Measurements from ENCODE around the gene ZDHHC22.

The ZDHHC22 gene

DNA sequence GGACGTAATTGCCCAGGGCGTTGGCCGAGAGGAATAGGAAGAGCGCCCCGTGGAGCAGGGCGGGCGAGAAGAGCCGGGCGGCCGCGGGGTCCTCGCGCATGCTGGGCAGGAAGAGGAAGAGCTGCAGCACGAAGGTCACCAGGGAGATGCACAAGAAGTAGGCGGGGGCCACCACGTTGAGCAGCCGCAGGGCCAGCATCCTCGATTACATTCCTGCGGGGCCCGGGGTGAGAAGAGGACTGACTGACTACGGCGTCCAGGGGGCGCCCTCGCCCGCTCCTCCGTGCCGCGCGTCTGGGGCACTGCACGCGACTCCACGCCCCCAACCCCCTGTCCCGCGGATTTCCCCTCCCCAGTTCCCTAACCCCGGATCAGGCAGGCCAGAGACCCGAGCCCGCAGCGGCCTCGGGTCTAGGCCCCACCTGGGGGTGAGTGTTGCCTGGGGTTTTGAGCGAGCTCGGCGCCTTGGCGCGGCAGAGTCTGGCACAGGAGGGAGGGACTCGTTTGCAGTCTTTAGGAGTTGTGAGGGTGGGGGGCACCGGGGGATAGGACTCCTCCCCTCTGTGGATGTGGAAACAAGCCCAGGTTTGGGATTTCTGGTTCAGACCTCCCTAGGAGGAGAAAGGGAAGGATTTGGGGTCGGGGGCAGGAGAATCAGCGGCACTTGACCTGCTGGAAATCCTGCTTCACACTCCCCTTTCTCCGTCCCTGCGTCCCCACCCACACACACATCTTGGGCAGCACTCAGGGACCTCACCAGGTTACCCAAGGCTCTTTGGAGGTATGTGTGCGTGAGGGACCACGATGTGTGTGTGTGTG, 1.8 kb downstream of the ZDHHC22 start:
- H3K4me3 ChIP-seq (ENCODE audit: low read length): peak overlapping the region; percentile 72
- H3K9ac ChIP-seq (ENCODE audit: low read depth, low read length): peak overlapping the region; percentile 69; the same call in 1 of the 2 replicates
- H3K9me3 ChIP-seq (ENCODE audit: insufficient read depth, low read depth, low read length): no peaks in the 10 kb centered on the region
- H3K4me1 ChIP-seq (ENCODE audit: insufficient read depth, low read length): peaks cover 24% of the 10 kb centered on the region
- H3K27ac ChIP-seq (ENCODE audit: low read length): no peak overlapping the region
- peaks cover 43% of the 10 kb centered on the region for H3K36me3 ChIP-seq (ENCODE audit: insufficient read depth, low read depth, low read length)
- H3K27me3 ChIP-seq (ENCODE audit: insufficient read depth, low read length): peaks cover 44% of the 10 kb centered on the region

DNA sequence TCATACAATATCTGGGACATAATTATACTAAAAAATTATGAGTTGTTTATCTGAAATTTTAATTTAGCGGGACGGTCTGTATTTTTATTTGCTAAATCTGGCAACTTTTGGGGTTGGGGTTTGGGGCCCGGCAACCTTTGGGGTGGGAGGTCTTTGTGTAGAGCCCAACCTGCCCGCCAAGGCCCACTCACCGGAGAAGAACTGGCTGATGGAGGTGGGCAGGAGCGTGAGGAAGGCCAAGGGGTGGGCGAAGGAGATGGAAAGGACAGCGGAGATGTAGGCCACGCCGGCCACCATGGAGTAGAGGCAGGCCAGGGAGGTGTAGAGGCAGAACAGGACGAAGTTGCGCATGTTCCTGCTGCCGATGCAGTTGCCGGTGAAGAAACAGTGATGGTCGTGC, 2.6 kb downstream of the ZDHHC22 start:
- no peak overlapping the region for H3K27ac ChIP-seq (ENCODE audit: low read length)
- peak overlapping the region; percentile 72; the same call in 1 of the 2 replicates for H3K4me3 ChIP-seq (ENCODE audit: low read length)
- H3K4me1 ChIP-seq (ENCODE audit: insufficient read depth, low read length): peaks cover 17% of the 10 kb centered on the region
- H3K27me3 ChIP-seq (ENCODE audit: insufficient read depth, low read length): peaks cover 50% of the 10 kb centered on the region
- H3K9ac ChIP-seq (ENCODE audit: low read depth, low read length): no peak overlapping the region
- no peaks in the 10 kb centered on the region for H3K9me3 ChIP-seq (ENCODE audit: insufficient read depth, low read depth, low read length)
- H3K36me3 ChIP-seq (ENCODE audit: insufficient read depth, low read depth, low read length): peaks cover 46% of the 10 kb centered on the region

DNA sequence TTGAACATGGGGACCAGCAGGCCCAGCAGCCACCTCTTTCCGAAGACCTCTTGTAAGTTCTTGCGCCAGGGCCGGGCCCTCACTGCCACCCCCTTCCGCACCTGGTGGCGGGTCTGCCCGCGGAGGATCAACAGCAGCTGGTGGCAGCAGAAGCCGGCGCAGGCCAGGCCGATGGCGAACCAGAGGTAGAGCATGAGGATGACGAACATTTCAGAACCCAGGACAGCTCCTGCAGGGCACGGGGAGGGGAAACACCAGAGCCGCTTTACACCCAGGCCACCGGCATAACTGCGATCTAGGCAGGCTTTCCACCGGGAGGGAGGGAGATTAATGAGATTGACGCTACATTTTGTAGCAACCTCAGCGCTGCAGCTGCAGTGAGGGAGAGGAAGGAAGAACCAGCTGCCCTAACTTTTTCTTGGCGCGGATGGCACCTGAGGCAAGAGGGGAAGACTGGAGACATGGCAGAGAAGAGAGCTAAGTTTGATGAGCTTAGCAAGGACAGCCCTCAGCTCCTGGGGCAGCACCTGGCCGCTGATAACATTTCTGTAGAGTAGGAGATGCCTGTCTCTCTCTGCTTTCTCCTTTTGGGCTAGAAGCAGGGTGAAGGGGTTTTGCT, 7.8 kb downstream of the ZDHHC22 start:
- no peaks in the 10 kb centered on the region; the same call in 1 of the 2 replicates for H3K4me1 ChIP-seq (ENCODE audit: insufficient read depth, low read length)
- peaks cover 49% of the 10 kb centered on the region for H3K36me3 ChIP-seq (ENCODE audit: insufficient read depth, low read depth, low read length)
- no peak overlapping the region for H3K4me3 ChIP-seq (ENCODE audit: low read length)
- no peak overlapping the region for H3K27ac ChIP-seq (ENCODE audit: low read length)
- peaks cover 14% of the 10 kb centered on the region; the same call in 1 of the 2 replicates for H3K27me3 ChIP-seq (ENCODE audit: insufficient read depth, low read length)
- no peaks in the 10 kb centered on the region for H3K9me3 ChIP-seq (ENCODE audit: insufficient read depth, low read depth, low read length)
- no peak overlapping the region for H3K9ac ChIP-seq (ENCODE audit: low read depth, low read length)

- no peak overlapping the region for H3K4me3 ChIP-seq (ENCODE audit: low read length)
- peaks cover 5% of the 10 kb centered on the region for H3K4me1 ChIP-seq (ENCODE audit: insufficient read depth, low read length)
- H3K9ac ChIP-seq (ENCODE audit: low read depth, low read length): no peak overlapping the region
- no peak overlapping the region for H3K27ac ChIP-seq (ENCODE audit: low read length)
- peaks cover 14% of the 10 kb centered on the region; the same call in 1 of the 2 replicates for H3K27me3 ChIP-seq (ENCODE audit: insufficient read depth, low read length)
- peaks cover 34% of the 10 kb centered on the region; the same call in 1 of the 2 replicates for H3K36me3 ChIP-seq (ENCODE audit: insufficient read depth, low read depth, low read length)
- no peaks in the 10 kb centered on the region for H3K9me3 ChIP-seq (ENCODE audit: insufficient read depth, low read depth, low read length)
Measured at GRCh38 chr14:77131871-77132486, 9.6 kb downstream of the ZDHHC22 start.

DNA sequence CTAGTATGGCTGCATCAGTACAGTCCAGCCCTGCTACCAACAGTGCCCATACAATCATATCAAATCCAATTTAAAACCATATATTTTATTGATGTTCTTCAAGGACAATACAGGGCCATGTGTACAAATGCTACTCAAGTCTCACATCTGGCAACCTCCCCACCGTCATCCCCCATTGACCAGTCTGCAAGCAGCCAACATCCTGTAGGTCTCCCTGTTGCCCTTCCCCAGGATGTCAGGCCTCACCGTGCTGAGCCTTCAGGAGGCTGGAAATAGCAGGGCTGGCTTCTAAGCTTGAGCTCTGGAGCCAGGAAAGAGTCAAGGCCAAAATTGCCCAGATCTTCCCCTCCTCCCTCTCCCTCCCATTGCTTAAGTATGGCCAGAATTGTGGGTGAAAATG, 10.4 kb downstream of the ZDHHC22 start:
- H3K4me1 ChIP-seq (ENCODE audit: insufficient read depth, low read length): peaks cover 5% of the 10 kb centered on the region
- no peaks in the 10 kb centered on the region for H3K9me3 ChIP-seq (ENCODE audit: insufficient read depth, low read depth, low read length)

DNA sequence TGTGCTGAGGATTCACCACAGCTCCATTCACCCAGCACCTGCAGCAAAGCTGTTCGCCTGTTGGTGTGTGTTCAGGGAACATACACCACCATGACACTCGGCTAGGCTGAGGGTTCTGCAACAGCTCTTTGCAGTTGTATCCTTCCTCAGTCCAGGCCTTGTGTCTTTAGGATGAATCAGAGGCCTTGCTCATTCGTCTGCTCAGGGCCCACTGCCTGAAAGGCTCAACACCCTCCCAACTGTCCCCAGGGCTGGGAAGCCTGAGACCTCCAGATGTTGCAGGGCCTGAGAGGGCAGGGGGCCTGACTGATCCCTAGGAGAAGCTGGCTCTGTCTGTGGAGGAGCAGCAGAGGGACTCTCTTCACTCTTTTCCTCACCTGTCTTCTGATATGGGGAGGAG, 11.2 kb downstream of the ZDHHC22 start:
- H3K27ac ChIP-seq (ENCODE audit: low read length): no peak overlapping the region
- peaks cover 5% of the 10 kb centered on the region for H3K4me1 ChIP-seq (ENCODE audit: insufficient read depth, low read length)
- H3K4me3 ChIP-seq (ENCODE audit: low read length): no peak overlapping the region
- H3K9me3 ChIP-seq (ENCODE audit: insufficient read depth, low read depth, low read length): no peaks in the 10 kb centered on the region
- H3K27me3 ChIP-seq (ENCODE audit: insufficient read depth, low read length): peaks cover 26% of the 10 kb centered on the region
- H3K9ac ChIP-seq (ENCODE audit: low read depth, low read length): no peak overlapping the region
- H3K36me3 ChIP-seq (ENCODE audit: insufficient read depth, low read depth, low read length): peaks cover 18% of the 10 kb centered on the region; the same call in 1 of the 2 replicates

More for the DNA sequence above, 10.4 kb downstream of the ZDHHC22 start:
- H3K4me3 ChIP-seq (ENCODE audit: low read length): no peak overlapping the region
- peaks cover 26% of the 10 kb centered on the region; the same call in 1 of the 2 replicates for H3K36me3 ChIP-seq (ENCODE audit: insufficient read depth, low read depth, low read length)
- H3K9ac ChIP-seq (ENCODE audit: low read depth, low read length): no peak overlapping the region
- no peak overlapping the region for H3K27ac ChIP-seq (ENCODE audit: low read length)
- H3K27me3 ChIP-seq (ENCODE audit: insufficient read depth, low read length): peaks cover 18% of the 10 kb centered on the region; the same call in 1 of the 2 replicates

- Histone ChIP-seq H3K9ac (ENCODE audit: low read depth, low read length) (no peak overlapping the region), H3K36me3 (ENCODE audit: insufficient read depth, low read depth, low read length) (peaks cover 6% of the 10 kb centered on the region; the same call in 1 of the 2 replicates), H3K27me3 (ENCODE audit: insufficient read depth, low read length) (peaks cover 30% of the 10 kb centered on the region), H3K4me3 (ENCODE audit: low read length) (no peak overlapping the region), H3K9me3 (ENCODE audit: insufficient read depth, low read depth, low read length) (no peaks in the 10 kb centered on the region), H3K4me1 (ENCODE audit: insufficient read depth, low read length) (peaks cover 15% of the 10 kb centered on the region), H3K27ac (ENCODE audit: low read length) (no peak overlapping the region)
Measured at GRCh38 chr14:77128414-77128891, 13.1 kb downstream of the ZDHHC22 start.

DNA sequence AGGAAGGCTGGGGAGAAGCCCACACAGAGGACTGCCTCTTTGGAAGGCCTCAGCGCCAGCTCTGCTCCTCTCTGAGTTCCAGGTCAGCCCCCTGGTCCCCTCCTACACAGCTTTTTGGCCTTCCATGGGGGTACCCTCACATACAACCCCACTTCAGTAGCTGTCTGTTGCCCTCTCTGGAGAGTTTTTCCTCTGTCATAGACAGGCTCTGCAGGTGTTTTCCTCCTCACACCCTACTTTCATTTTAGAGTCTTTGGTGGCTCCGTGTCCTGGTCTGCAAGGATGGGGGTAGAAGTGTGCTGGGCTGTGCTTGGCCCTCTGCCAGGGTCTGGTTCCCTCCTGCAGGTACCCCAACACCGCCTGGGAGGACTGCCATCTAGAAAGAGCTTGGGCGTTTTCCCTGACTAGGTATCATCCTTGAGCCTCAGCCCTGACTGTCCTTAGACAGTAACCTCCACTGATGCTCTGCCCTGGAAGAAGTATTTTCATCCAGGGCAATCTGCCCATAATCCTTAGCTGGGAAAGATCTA, 15.1 kb downstream of the ZDHHC22 start:
- Histone ChIP-seq H3K9ac (ENCODE audit: low read depth, low read length) (no peak overlapping the region), H3K4me3 (ENCODE audit: low read length) (no peak overlapping the region), H3K27ac (ENCODE audit: low read length) (no peak overlapping the region), H3K9me3 (ENCODE audit: insufficient read depth, low read depth, low read length) (no peaks in the 10 kb centered on the region), H3K36me3 (ENCODE audit: insufficient read depth, low read depth, low read length) (no peaks in the 10 kb centered on the region; the same call in 1 of the 2 replicates), H3K4me1 (ENCODE audit: insufficient read depth, low read length) (peaks cover 21% of the 10 kb centered on the region), H3K27me3 (ENCODE audit: insufficient read depth, low read length) (peaks cover 28% of the 10 kb centered on the region)

- H3K9ac ChIP-seq (ENCODE audit: low read depth, low read length): no peak overlapping the region
Measured at GRCh38 chr14:77125823-77126325, 15.7 kb downstream of the ZDHHC22 start.

GRCh38 chr14:77125281-77125801, 16.2 kb downstream of the ZDHHC22 start:
- H3K27ac ChIP-seq (ENCODE audit: low read length): no peak overlapping the region
- H3K27me3 ChIP-seq (ENCODE audit: insufficient read depth, low read length): peaks cover 28% of the 10 kb centered on the region
- H3K9ac ChIP-seq (ENCODE audit: low read depth, low read length): no peak overlapping the region; the same call in 1 of the 2 replicates
- H3K36me3 ChIP-seq (ENCODE audit: insufficient read depth, low read depth, low read length): no peaks in the 10 kb centered on the region
- H3K9me3 ChIP-seq (ENCODE audit: insufficient read depth, low read depth, low read length): no peaks in the 10 kb centered on the region
- peaks cover 27% of the 10 kb centered on the region for H3K4me1 ChIP-seq (ENCODE audit: insufficient read depth, low read length)
- H3K4me3 ChIP-seq (ENCODE audit: low read length): peak overlapping the region; percentile 78; the same call in 1 of the 2 replicates

More at GRCh38 chr14:77125823-77126325, 15.7 kb downstream of the ZDHHC22 start:
- peaks cover 28% of the 10 kb centered on the region for H3K27me3 ChIP-seq (ENCODE audit: insufficient read depth, low read length)
- no peak overlapping the region for H3K27ac ChIP-seq (ENCODE audit: low read length)
- no peaks in the 10 kb centered on the region for H3K36me3 ChIP-seq (ENCODE audit: insufficient read depth, low read depth, low read length)
- H3K4me1 ChIP-seq (ENCODE audit: insufficient read depth, low read length): peaks cover 25% of the 10 kb centered on the region
- H3K4me3 ChIP-seq (ENCODE audit: low read length): no peak overlapping the region; the same call in 1 of the 2 replicates
- no peaks in the 10 kb centered on the region for H3K9me3 ChIP-seq (ENCODE audit: insufficient read depth, low read depth, low read length)
